Activated CD4-positive, alpha-beta memory T cell treated with anti-CD3 and anti-CD28 coated beads, Interleukin-2, amount 10 ng/mL, durations not matched to agents 7 days and 5 days (primary cell): ENCODE results near the gene HLA-DPB1. TPM values are rescaled to one million over a fixed set of nuclear protein-coding genes. Genes with fewer than 3 reads are reported as not detected.
"Not testable (repeated sequence)": the region's sequence is repeated elsewhere in the genome, so short reads cannot be mapped to it uniquely, and the experiment has no call there.

Experiments used
- CTCF ChIA-PET: fragments of 350-600 bp; sonication (Branson Sonifier 250); formaldehyde crosslinking; loops from one replicate; lab custom pipeline; 2021; ENCODE audit warnings: antibody characterized with exemption, inconsistent platforms; lab: Charles Lee
- POLR2A ChIA-PET: fragments of 350-600 bp; sonication (Branson Sonifier 250); formaldehyde crosslinking; loops from one replicate; lab custom pipeline; 2021; ENCODE audit warnings: antibody characterized with exemption; lab: Charles Lee
- DNase-seq: peaks from one replicate; pipeline ENCODE4 v3.0.0-alpha.2; 2020
- H3K27ac Mint-ChIP-seq: one replicate; pipeline ENCODE4 v1.8.0; 2021; ENCODE audit warnings: mild to moderate bottlenecking, mixed read lengths
- H3K27me3 Mint-ChIP-seq: one replicate; pipeline ENCODE4 v1.8.0; 2021; ENCODE audit warnings: mixed read lengths
- H3K36me3 Mint-ChIP-seq: one replicate; pipeline ENCODE4 v1.8.0; 2021; ENCODE audit warnings: low read depth, mixed read lengths
- H3K4me1 Mint-ChIP-seq: one replicate; pipeline ENCODE4 v1.8.0; 2021; ENCODE audit warnings: mixed read lengths
- H3K4me3 Mint-ChIP-seq: one replicate; pipeline ENCODE4 v1.8.0; 2021; ENCODE audit warnings: mild to moderate bottlenecking, mixed read lengths
- H3K9me3 Mint-ChIP-seq: one replicate; pipeline ENCODE4 v1.8.0; 2021; ENCODE audit warnings: mixed read lengths
- total RNA-seq, 2 experiments: library from RNA; stranded (reverse); gene quantifications; one replicate each; pipeline ENCODE4 v1.2.3, GENCODE V29; 2021

HLA-DPB1 gene
- total RNA-seq, 2 experiments from 2014 or later, result 89.8 to 95.6 TPM

DNA sequence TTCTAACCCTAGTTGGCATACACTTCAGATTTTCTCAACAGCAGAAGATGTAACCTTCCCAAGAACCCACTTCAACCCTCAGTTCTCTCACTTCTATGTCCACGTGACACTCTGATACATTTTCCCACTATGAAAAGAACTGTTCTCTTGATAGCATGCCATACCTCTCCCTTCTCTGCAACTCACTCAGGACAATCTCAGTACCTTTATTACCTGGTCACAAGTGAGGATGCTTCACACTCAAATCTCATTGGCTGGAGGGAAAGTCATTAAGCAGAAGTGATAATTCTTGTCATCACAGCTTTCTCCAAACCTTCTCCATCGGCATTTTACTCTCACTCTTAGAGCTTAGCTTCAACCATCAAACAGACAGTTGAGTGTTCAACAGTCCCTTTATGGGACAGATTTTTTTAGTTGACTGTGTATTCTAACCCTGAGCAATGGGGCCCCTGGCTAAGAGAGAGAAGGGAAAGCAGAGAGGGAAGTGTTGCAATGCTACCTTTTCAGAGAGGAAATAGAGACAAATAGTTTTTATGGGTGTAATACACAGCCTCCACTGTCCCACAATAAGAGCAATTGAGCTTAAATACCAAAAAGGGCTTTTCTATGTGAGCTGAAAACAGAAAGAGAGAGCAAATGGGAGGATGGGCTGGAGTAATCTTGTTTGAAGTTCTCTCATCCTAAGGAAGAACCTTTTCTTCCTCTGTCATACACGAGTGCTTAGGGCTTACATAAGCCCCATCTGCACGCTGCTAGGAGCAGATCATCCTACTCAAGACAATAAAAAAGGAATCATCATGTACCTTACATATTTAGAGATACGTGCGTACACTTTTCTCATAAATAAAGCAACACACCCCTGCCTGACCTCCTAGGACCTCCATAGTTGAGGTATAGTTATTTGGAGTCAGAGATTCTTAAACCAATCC is 18.3 kb upstream of the HLA-DPB1 start:
- ChIA-PET POLR2A (no interaction called here), CTCF (interaction anchor here (1.6 to 2.0 kb wide), 2 partner anchors 8 to 15 kb away, joined by 3 to 7 read pairs; partner anchors contain the start of gene HLA-DPA1)
- no peak overlapping the region for H3K4me3 Mint-ChIP-seq
- DNase-seq, result no peak
- no peaks in the 10 kb centered on the region for H3K4me1 Mint-ChIP-seq
- peaks cover 32% of the 10 kb centered on the region for H3K27me3 Mint-ChIP-seq
- H3K36me3 Mint-ChIP-seq, result no peaks in the 10 kb centered on the region
- H3K9me3 Mint-ChIP-seq, result no peaks in the 10 kb centered on the region
- no peak overlapping the region for H3K27ac Mint-ChIP-seq

GRCh38 chr6:33061987-33062386 is 13.8 kb upstream of the HLA-DPB1 start:
- Mint-ChIP-seq H3K27me3 (peaks cover 17% of the 10 kb centered on the region), H3K4me3 (no peak overlapping the region), H3K4me1 (no peaks in the 10 kb centered on the region), H3K36me3 (peaks cover 28% of the 10 kb centered on the region), H3K9me3 (no peaks in the 10 kb centered on the region), H3K27ac (no peak overlapping the region)
- ChIA-PET POLR2A (interaction anchor here (1.1 kb wide), 1 partner anchor 14 kb away, joined by 3 read pairs; the partner anchor contains the start of gene HLA-DPB1), CTCF (interaction anchor here (0.7 kb wide), 1 partner anchor 77 kb away, joined by 3 read pairs; no protein-coding TSS in a partner anchor)
- DNase-seq, result no peak

DNA sequence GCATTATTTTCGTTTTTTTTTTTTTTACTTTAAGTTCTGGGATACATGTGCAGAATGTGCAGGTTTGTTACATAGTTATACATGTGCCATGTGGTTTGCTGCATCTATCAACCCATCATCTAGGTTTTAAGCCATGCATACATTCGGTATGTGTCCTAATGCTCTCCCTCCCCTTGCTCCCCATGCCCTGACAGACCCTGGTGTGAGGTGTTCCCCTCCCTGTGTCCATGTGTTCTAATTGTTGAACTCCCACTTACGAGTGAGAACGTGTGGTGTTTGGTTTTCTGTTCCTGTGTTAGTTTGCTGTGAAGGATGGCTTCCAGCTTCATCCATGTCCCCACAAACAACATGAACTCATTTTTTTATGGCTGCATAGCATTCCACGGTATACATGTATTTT is 12.4 kb upstream of the HLA-DPB1 start:
- H3K4me1 Mint-ChIP-seq, H3K9me3 Mint-ChIP-seq, H3K27ac Mint-ChIP-seq, H3K27me3 Mint-ChIP-seq, CTCF ChIA-PET, H3K4me3 Mint-ChIP-seq, DNase-seq: not testable (repeated sequence)
- H3K36me3 Mint-ChIP-seq, result peaks cover 41% of the 10 kb centered on the region
- POLR2A ChIA-PET, result interaction anchor here (1.2 kb wide), 1 partner anchor 10 kb away, joined by 4 read pairs; the partner anchor contains the start of gene HLA-DPA1

- ChIA-PET CTCF (no interaction called here), POLR2A (interaction anchor here (1.2 kb wide), 1 partner anchor 9 kb away, joined by 4 read pairs; the partner anchor contains the start of gene HLA-DPA1)
- Mint-ChIP-seq H3K9me3 (no peaks in the 10 kb centered on the region), H3K27me3 (peaks cover 6% of the 10 kb centered on the region), H3K36me3 (peaks cover 51% of the 10 kb centered on the region), H3K4me3 (no peak overlapping the region), H3K27ac (no peak overlapping the region), H3K4me1 (peaks cover 4% of the 10 kb centered on the region)
- no peak for DNase-seq
Observed at GRCh38 chr6:33064723-33065122, 11.1 kb upstream of the HLA-DPB1 start.

DNA sequence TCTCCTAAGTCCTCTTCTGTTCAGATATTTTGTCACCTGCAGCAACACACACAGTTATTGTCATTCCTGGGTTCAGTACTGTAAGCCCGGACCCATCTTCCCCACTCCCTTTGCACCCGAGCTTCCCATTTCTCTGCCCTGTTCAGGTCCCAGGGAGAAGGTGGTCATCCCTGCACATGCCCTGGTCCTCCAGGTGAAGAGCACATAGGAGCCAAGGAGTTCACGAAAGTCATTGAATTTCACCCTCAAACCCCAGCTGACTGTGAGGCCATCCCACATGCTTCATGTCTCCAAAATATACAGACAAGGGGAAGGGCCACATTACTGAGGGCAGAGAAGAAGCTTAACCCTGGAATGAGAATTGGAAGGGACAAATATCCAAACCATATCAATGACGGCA is 10.5 kb upstream of the HLA-DPB1 start:
- ChIA-PET POLR2A (no interaction called here), CTCF (no interaction called here)
- no peak overlapping the region for H3K27ac Mint-ChIP-seq
- H3K4me1 Mint-ChIP-seq, result peaks cover 9% of the 10 kb centered on the region
- no peak overlapping the region for H3K4me3 Mint-ChIP-seq
- DNase-seq, result no peak
- H3K27me3 Mint-ChIP-seq, result peaks cover 6% of the 10 kb centered on the region
- peaks cover 53% of the 10 kb centered on the region for H3K36me3 Mint-ChIP-seq
- H3K9me3 Mint-ChIP-seq, result no peaks in the 10 kb centered on the region

GRCh38 chr6:33066917-33067521 is 8.8 kb upstream of the HLA-DPB1 start:
- H3K4me3 Mint-ChIP-seq, result no peak overlapping the region
- POLR2A ChIA-PET, result no interaction called here
- CTCF ChIA-PET, result no interaction called here
- H3K27ac Mint-ChIP-seq, result no peak overlapping the region
- H3K4me1 Mint-ChIP-seq, result peaks cover 20% of the 10 kb centered on the region
- peaks cover 4% of the 10 kb centered on the region for H3K27me3 Mint-ChIP-seq
- H3K36me3 Mint-ChIP-seq, result peaks cover 57% of the 10 kb centered on the region
- DNase-seq, result no peak
- no peaks in the 10 kb centered on the region for H3K9me3 Mint-ChIP-seq

- no peaks in the 10 kb centered on the region for H3K9me3 Mint-ChIP-seq
- H3K27me3 Mint-ChIP-seq, result no peaks in the 10 kb centered on the region
- H3K27ac Mint-ChIP-seq, result no peak overlapping the region
- ChIA-PET CTCF (interaction anchor here (0.6 kb wide), 1 partner anchor 91 kb away, joined by 3 read pairs; no protein-coding TSS in a partner anchor), POLR2A (interaction anchor here (2.0 kb wide), 1 partner anchor 53 kb away, joined by 5 read pairs; no protein-coding TSS in a partner anchor)
- H3K4me3 Mint-ChIP-seq, result no peak overlapping the region
- H3K36me3 Mint-ChIP-seq, result peaks cover 52% of the 10 kb centered on the region
- DNase-seq, result no peak
- peaks cover 34% of the 10 kb centered on the region for H3K4me1 Mint-ChIP-seq
Observed at GRCh38 chr6:33069021-33069738, 6.6 kb upstream of the HLA-DPB1 start.

GRCh38 chr6:33070909-33071308 is 4.9 kb upstream of the HLA-DPB1 start:
- POLR2A ChIA-PET, result interaction anchor here (0.8 kb wide), 1 partner anchor 52 kb away, joined by 3 read pairs; no protein-coding TSS in a partner anchor
- no peak overlapping the region for H3K27ac Mint-ChIP-seq
- CTCF ChIA-PET, result interaction anchor here (1.1 kb wide), 1 partner anchor 21 kb away, joined by 3 read pairs; no protein-coding TSS in a partner anchor
- no peak for DNase-seq
- H3K36me3 Mint-ChIP-seq, result peaks cover 39% of the 10 kb centered on the region
- H3K4me1 Mint-ChIP-seq, result peaks cover 44% of the 10 kb centered on the region
- H3K27me3 Mint-ChIP-seq, result no peaks in the 10 kb centered on the region
- H3K4me3 Mint-ChIP-seq, result no peak overlapping the region
- H3K9me3 Mint-ChIP-seq, result no peaks in the 10 kb centered on the region

GRCh38 chr6:33071569-33071968 is 4.2 kb upstream of the HLA-DPB1 start:
- Mint-ChIP-seq H3K27ac (no peak overlapping the region), H3K27me3 (no peaks in the 10 kb centered on the region), H3K36me3 (peaks cover 33% of the 10 kb centered on the region), H3K4me3 (peak overlapping the region; percentile 86), H3K9me3 (no peaks in the 10 kb centered on the region), H3K4me1 (peaks cover 49% of the 10 kb centered on the region)
- DNase-seq, result no peak
- CTCF ChIA-PET, result interaction anchor here (1.0 to 1.8 kb wide), 3 partner anchors 10 to 53 kb away, joined by 3 to 5 read pairs (median 4); no protein-coding TSS in a partner anchor
- POLR2A ChIA-PET, result interaction anchor here (0.8 to 5.0 kb wide), 2 partner anchors 53 to 100 kb away, joined by 3 to 32 read pairs; no protein-coding TSS in a partner anchor

- ChIA-PET CTCF (interaction anchor here (1.0 to 1.8 kb wide), 8 partner anchors 9 to 219 kb away, joined by 3 to 5 read pairs (median 4); partner anchors contain the start of genes PSMB9 and TAP1), POLR2A (interaction anchor here (0.7 to 5.0 kb wide), 14 partner anchors 9 to 241 kb away, joined by 3 to 32 read pairs (median 4); partner anchors contain the start of genes BRD2, HLA-DMB and TAPBP)
- Mint-ChIP-seq H3K9me3 (no peaks in the 10 kb centered on the region), H3K4me3 (peak overlapping the region; percentile 86), H3K27me3 (no peaks in the 10 kb centered on the region), H3K27ac (no peak overlapping the region), H3K36me3 (peaks cover 24% of the 10 kb centered on the region), H3K4me1 (peaks cover 57% of the 10 kb centered on the region)
- DNase-seq, result no peak
Observed at GRCh38 chr6:33072508-33073100, 3.2 kb upstream of the HLA-DPB1 start.

GRCh38 chr6:33073431-33073871 is 2.3 kb upstream of the HLA-DPB1 start, which contains the start of gene HLA-DPA1:
Gene HLA-DPA1 (minus strand): TSS chr6:33073649.
- POLR2A ChIA-PET, result interaction anchor here (0.7 to 5.0 kb wide), 15 partner anchors 9 to 240 kb away, joined by 3 to 32 read pairs (median 4); partner anchors contain the start of genes BRD2, HLA-DMB and TAPBP
- H3K4me1 Mint-ChIP-seq, result peaks cover 63% of the 10 kb centered on the region
- no peaks in the 10 kb centered on the region for H3K9me3 Mint-ChIP-seq
- H3K36me3 Mint-ChIP-seq, result peaks cover 22% of the 10 kb centered on the region
- peak; percentile 65 for DNase-seq
- H3K27ac Mint-ChIP-seq, result peak within 1 kb of the TSS; percentile 79
- H3K4me3 Mint-ChIP-seq, result peak within 1 kb of the TSS; percentile 86
- H3K27me3 Mint-ChIP-seq, result no peaks in the 10 kb centered on the region
- CTCF ChIA-PET, result interaction anchor here (0.8 to 1.8 kb wide), 9 partner anchors 17 to 175 kb away, joined by 3 to 5 read pairs (median 4); no protein-coding TSS in a partner anchor
